ENCODE results near the gene TPST1.
"Not testable (repeated sequence)": the region's sequence is repeated elsewhere in the genome, so short reads cannot be mapped to it uniquely, and the experiment has no call there.

TPST1 gene

DNA sequence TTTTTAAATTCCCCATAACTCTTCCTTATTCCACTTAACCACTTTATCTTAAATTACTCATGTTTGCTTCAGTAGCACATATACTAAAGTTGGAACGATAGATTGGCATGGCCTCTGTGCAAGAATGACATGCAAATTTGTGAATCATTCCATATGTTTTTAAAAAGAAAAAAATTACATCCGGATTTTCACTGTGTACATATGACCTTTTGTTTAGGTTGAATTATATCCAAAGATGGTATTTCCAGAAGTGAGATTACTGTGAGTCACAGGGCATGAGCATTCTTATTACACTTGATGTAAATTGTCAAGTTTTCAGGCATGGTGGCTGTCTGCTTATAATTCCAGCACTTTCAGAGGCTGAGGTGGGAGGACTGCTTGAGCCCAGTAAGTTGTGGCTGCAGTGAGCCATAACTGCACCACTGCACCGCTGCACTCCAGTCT, 190.0 kb downstream of the TPST1 start:
- not testable (repeated sequence) for DNase-seq

DNA sequence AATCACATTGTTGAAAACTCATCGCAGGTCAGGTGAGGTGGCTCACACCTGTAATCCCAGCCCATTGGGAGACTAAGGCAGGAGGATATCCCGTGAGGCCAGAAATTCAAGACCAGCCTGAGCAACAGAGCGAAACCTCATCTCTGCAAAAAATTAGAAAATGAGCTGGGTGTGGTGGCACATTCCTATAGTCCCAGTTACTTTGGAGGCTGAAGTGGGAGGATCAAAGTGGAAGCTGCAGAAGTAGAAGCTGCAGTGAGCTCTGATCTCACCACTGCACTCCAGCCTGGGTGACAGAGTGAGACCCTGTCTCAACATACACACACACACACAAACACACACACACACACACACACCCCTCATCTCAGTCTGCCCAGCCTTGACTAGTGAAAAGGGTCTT, 190.9 kb downstream of the TPST1 start:
- DNase-seq: not testable (repeated sequence)

DNA sequence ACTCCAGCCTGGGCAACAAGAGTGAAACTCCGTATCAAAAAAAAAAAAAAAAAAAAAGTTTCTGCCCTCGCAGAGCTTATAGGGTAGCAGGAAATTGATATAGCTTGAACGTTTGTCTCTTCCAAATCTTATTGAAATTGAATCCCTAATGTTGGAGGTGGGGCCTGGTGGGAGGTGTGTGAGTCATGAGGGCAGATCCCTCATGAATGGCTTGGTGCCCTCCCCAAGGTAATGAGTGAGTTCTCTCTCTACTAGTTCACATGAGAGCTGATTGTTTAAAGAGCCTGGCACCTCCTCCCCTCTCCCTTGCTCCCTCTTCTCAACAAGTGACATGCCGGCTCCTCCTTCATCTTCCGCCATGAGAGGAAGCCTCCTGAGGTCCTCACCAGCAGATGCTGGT, 193.7 kb downstream of the TPST1 start:
- not testable (repeated sequence) for DNase-seq

DNA sequence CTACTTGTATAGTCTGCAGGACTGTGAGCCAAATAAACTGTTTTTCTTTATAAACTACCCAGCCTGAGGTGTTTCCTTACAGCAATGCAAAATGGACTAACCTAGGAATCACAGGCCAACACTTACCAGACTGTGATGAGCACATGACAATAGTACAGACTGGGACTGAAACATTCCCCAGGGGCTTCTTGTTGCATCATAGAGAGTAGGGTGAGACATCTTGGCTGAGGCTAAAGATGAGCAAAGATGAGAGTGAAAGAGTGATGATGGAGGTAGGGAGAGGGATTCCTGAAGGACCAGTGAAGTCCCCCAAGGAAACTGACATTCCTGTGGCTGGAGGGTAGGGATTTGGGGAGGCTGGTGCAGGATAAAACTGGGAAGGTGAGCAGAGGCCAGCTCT, 194.4 kb downstream of the TPST1 start:
- no peak for DNase-seq

DNA sequence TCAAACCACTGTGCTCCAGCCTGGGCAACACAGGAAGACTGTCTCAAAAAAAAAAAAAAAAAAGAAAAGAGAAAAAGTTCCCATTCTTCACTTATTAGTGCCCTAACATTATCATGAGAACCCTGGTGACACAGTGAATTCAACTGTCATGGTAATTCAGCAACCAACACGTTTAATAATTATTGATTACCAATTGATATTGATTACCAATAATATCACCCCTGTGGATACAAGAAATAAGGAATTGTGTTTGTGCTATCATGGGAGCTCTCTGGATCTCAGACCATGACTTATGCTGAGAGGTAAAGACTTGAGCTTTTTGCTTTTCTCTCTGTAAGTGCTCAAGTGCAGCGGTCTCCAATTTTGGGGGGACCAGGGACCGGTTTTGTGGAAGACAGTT, 195.3 kb downstream of the TPST1 start:
- DNase-seq: no peak

DNA sequence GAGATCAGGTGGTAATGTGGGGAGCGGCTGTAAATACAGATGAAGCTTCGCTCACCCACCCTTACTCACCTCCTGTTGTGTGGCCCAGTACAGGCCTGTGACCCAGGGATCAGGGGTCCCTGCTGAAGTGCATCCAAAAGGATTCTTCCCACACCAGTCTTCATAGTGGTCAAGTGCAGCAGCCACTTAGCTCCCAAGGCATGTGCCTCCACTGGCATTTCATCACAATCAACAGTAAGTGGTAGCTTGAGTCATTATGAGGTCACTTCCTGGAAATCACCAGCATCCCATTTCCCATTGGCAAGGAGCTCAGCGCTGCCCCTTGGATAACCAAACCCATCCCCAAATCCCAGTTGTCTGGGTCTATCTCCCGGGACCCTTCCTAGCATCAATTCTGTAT, 196.0 kb downstream of the TPST1 start:
- not testable (repeated sequence) for DNase-seq

DNA sequence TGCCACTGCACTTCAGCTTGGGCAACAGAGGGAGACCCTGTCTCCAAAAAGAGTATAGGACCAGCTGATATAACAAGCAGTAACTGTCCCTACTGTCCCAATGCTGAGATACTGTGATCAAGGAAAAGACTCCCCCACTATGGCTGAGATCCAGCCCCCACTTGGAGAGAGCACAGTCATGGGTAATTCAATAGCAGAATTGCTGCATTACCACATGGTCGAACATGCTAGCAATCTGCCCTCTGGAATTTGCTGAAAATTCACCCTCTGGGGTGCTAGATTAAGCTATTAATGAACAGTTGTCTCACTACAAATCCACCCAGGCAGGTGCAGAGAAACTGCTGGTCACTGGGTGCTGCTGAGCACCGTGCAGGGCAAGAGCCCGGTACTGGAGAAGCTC, 196.8 kb downstream of the TPST1 start:
- not testable (repeated sequence) for DNase-seq

DNA sequence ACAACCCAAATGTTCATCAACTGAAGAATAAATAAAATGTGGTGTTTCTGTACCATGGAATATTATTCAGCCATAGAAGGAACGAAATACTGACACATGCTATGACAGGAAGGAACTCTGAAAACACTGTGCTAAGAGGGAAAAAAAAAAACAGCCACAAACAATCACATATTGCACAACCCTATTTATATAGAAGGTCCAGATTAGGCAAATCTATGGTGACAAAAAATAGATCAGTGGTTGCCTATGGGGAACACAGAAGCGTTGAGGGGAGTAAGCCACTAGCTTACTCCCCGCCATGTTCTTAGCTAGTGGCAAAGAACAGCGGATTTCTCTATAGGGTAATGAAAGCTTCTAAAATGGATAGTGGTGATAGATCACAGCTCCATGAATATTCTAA, 198.4 kb downstream of the TPST1 start:
- no peak for DNase-seq

DNA sequence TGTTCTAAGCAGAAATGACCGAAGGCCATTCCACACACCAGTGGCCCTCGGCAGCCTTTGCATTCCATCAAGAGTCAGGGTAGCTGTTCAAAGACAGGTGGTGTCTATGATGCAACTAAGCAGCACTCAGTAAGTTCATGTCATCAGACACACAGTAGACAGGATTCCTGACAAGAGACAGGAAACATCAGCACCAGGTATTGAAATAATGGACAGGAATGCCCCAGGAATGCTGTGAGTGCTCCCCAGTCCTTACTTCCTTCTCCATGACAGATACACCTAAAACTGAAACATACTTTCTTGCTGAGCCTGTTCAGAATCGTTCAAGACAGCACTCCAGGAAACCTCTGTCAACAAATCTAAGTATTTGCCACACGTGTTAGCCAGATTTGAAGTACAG, 204.4 kb downstream of the TPST1 start:
- DNase-seq: no peak

Measured in midbrain (tissue), 1 donor.